Sigmoid colon (tissue), 7 donors: ENCODE results near the gene CRTC1. TPM values are rescaled to one million over a fixed set of nuclear protein-coding genes. Genes with fewer than 3 reads are reported as not detected.

Experiments
- DNase-seq: peaks from one replicate; pipeline ENCODE4 v3.0.0-alpha.2; 2019
- H3K27ac ChIP-seq, 4 donors: fragments of 200-600 bp; sonication (generic); one replicate each; pipeline ENCODE4 v1.5.1; 2016 to 2019; ENCODE audit warnings: mild to moderate bottlenecking in 1 of 4
- H3K27me3 ChIP-seq, 3 donors: fragments of 200-600 bp; sonication (generic); one replicate each; pipeline ENCODE4 v1.5.1; 2019; ENCODE audit warnings: mild to moderate bottlenecking in 1 of 3
- H3K36me3 ChIP-seq, 4 donors: fragments of 200-600 bp; sonication (generic); one replicate each; pipeline ENCODE4 v1.5.1; 2016 to 2019
- H3K4me1 ChIP-seq, 4 donors: fragments of 200-600 bp; sonication (generic); one replicate each; pipeline ENCODE4 v1.5.1; 2017 to 2019
- H3K4me3 ChIP-seq, 4 donors: fragments of 200-600 bp; sonication (generic); one replicate each; pipeline ENCODE4 v1.5.1; 2017 to 2019; ENCODE audit warnings: mild to moderate bottlenecking in 2 of 4, moderate library complexity in 1 of 4
- H3K9me3 ChIP-seq, 4 donors: fragments of 200-600 bp in 3 of 4; sonication (generic) in 3 of 4; one replicate each; pipeline versions ENCODE4 v1.5.1 to v1.6.1; 2013 to 2019
- CTCF ChIP-seq, 4 experiments: fragments of 450-650 bp in 3 of 4; fragments of 200-600 bp in 1 of 4; IDR thresholded peaks; one replicate each; pipeline ENCODE4 v1.5.1; 2016 to 2019; ENCODE audit warnings: antibody characterized with exemption in 4 of 4, mild to moderate bottlenecking in 3 of 4, moderate library complexity in 2 of 4
- EP300 ChIP-seq, 4 donors: sonication (generic); formaldehyde crosslinking; IDR thresholded peaks; one replicate each; pipeline ENCODE4 v1.6.1; 2017; ENCODE audit warnings: antibody characterized with exemption in 4 of 4
- POLR2A ChIP-seq, 2 donors: fragments of 450-650 bp; IDR thresholded peaks; one replicate each; pipeline ENCODE4 v1.6.1; 2016; ENCODE audit warnings: antibody characterized with exemption in 2 of 2, mild to moderate bottlenecking in 2 of 2, moderate library complexity in 2 of 2
- POLR2AphosphoS5 ChIP-seq, 4 donors: sonication (generic); formaldehyde crosslinking; IDR thresholded peaks; one replicate each; pipeline ENCODE4 v1.6.1; 2017; ENCODE audit warnings: antibody characterized with exemption in 4 of 4
- WGBS, 2 donors: extraction: QIAGEN DNeasy Blood & Tissue Kit; methylation state at CpG; one replicate each; pipeline ENCODE4 v1.1.7; 2013; 5-methylcytosine and 5-hydroxymethylcytosine counted together
- intact Hi-C: fragments of 100-400 bp; cut with DNase I; formaldehyde crosslinking; loops from one replicate; pipeline ENCODE4 v1.15.1; 2023
- polyA plus RNA-seq, 3 donors: library from polyadenylated mRNA; stranded (reverse); fragments of 200-250 nt; gene quantifications; one replicate each; pipeline ENCODE4 v1.2.3, GENCODE V29; 2013
- total RNA-seq, 4 donors: library from RNA; depleted of rRNA; stranded (reverse); fragments of >200 nt; gene quantifications; one replicate each; pipeline ENCODE4 v1.1.0, GENCODE V29; 2016
- donor health status: healthy with polysubstance abuse.
- donor health status: Bipolar disorder and iron deficiency.
- donor health status: healthy.

Gene CRTC1
- total and polyA plus RNA-seq, 7 donors, result 2.5 to 8.9 (median 3.6) TPM

GRCh38 chr19:18668252-18668631, 15.2 kb upstream of the CRTC1 start:
- H3K4me1 ChIP-seq, result peaks cover 0 to 51% (median 44%) of the 10 kb centered on the region in 4 donors
- H3K9me3 ChIP-seq, result no peaks in the 10 kb centered on the region
- peaks cover 12 to 42% (median 25%) of the 10 kb centered on the region in 4 donors for H3K36me3 ChIP-seq
- WGBS, 2 donors, result 98% methylated on average over 38 of the region's 38 CpGs
- peak overlapping the region in 1 of 4 donors; percentile 71 for H3K27ac ChIP-seq
- H3K4me3 ChIP-seq, result no peak overlapping the region
- no peak for TF ChIP-seq POLR2AphosphoS5 (IDR thresholded peaks at IDR 0.05)
- TF ChIP-seq CTCF (IDR thresholded peaks at IDR 0.05), result no peak
- TF ChIP-seq POLR2A (IDR thresholded peaks at IDR 0.05), result no peak
- TF ChIP-seq EP300 (IDR thresholded peaks at IDR 0.05), result no peak
- DNase-seq, result no peak
- intact Hi-C loops, result no loop called here
- no peaks in the 10 kb centered on the region for H3K27me3 ChIP-seq

GRCh38 chr19:18668744-18669523, 14.5 kb upstream of the CRTC1 start:
- Histone ChIP-seq H3K4me3 (no peak overlapping the region), H3K9me3 (no peaks in the 10 kb centered on the region), H3K27ac (peak overlapping the region in 1 of 4 donors; percentile 71), H3K27me3 (no peaks in the 10 kb centered on the region), H3K4me1 (peaks cover 0 to 49% (median 38%) of the 10 kb centered on the region in 4 donors), H3K36me3 (peaks cover 12 to 42% (median 25%) of the 10 kb centered on the region in 4 donors)
- DNase-seq, result no peak
- WGBS, 2 donors, result 97% methylated on average over 58 of the region's 58 CpGs
- intact Hi-C loops, result no loop called here
- TF ChIP-seq EP300 (IDR thresholded peaks at IDR 0.05) (no peak), POLR2AphosphoS5 (IDR thresholded peaks at IDR 0.05) (no peak), CTCF (IDR thresholded peaks at IDR 0.05) (no peak), POLR2A (IDR thresholded peaks at IDR 0.05) (no peak)

GRCh38 chr19:18669524-18669817, 14.0 kb upstream of the CRTC1 start:
- peaks cover 0 to 49% (median 35%) of the 10 kb centered on the region in 4 donors for H3K4me1 ChIP-seq
- peak overlapping the region in 1 of 4 donors; percentile 71 for H3K27ac ChIP-seq
- H3K9me3 ChIP-seq, result no peaks in the 10 kb centered on the region
- no peaks in the 10 kb centered on the region for H3K27me3 ChIP-seq
- 92 to 93% methylated on average over 12 of the region's 12 CpGs for WGBS, 2 donors
- no peak for DNase-seq
- intact Hi-C loops, result no loop called here
- H3K36me3 ChIP-seq, result peaks cover 12 to 38% (median 25%) of the 10 kb centered on the region in 4 donors
- H3K4me3 ChIP-seq, result no peak overlapping the region
- TF ChIP-seq POLR2AphosphoS5 (IDR thresholded peaks at IDR 0.05) (no peak), EP300 (IDR thresholded peaks at IDR 0.05) (no peak), CTCF (IDR thresholded peaks at IDR 0.05) (no peak), POLR2A (IDR thresholded peaks at IDR 0.05) (no peak)

- no peak for TF ChIP-seq EP300 (IDR thresholded peaks at IDR 0.05)
- TF ChIP-seq CTCF (IDR thresholded peaks at IDR 0.05), result no peak
- no peak for TF ChIP-seq POLR2A (IDR thresholded peaks at IDR 0.05)
- TF ChIP-seq POLR2AphosphoS5 (IDR thresholded peaks at IDR 0.05), result no peak
- Histone ChIP-seq H3K36me3 (peaks cover 12 to 34% (median 25%) of the 10 kb centered on the region in 4 donors), H3K27me3 (no peaks in the 10 kb centered on the region), H3K4me3 (no peak overlapping the region), H3K4me1 (peaks cover 0 to 52% (median 39%) of the 10 kb centered on the region in 4 donors), H3K27ac (peak overlapping the region in 1 of 4 donors; percentile 71), H3K9me3 (no peaks in the 10 kb centered on the region)
- DNase-seq, result no peak
- intact Hi-C loops, result no loop called here
- WGBS, 2 donors, result 87 to 92% methylated on average over 11 of the region's 11 CpGs
These were observed 13.6 kb upstream of the CRTC1 start for GRCh38 chr19:18669883-18670282.
